Measurements from ENCODE around the gene CCR1. TPM values are rescaled to one million over a fixed set of nuclear protein-coding genes. Genes with fewer than 3 reads are reported as not detected.

The CCR1 gene
- total and polyA plus RNA-seq, 9 donors, result 2.1 to 4.8 (median 3.4) TPM

GRCh38 chr3:46200790-46201189 lies 7.3 kb downstream of the CCR1 start:
- Histone ChIP-seq H3K4me1 (ENCODE audit: control insufficient read depth, insufficient read depth, low read length) (no peaks in the 10 kb centered on the region), H3K9me3 (replicated peaks; ENCODE audit: control insufficient read depth, low read depth, low read length) (no peaks in the 10 kb centered on the region), H3K27ac (ENCODE audit: low read length) (no peak overlapping the region), H3K4me3 (ENCODE audit: low read length) (no peak overlapping the region), H3K36me3 (ENCODE audit: control insufficient read depth, insufficient read depth, low read length) (no peaks in the 10 kb centered on the region), H3K27me3 (ENCODE audit: control insufficient read depth, insufficient read depth, low read length) (no peaks in the 10 kb centered on the region)
- no CpG with 5 or more reads among the region's 1 CpG for WGBS (ENCODE audit: insufficient coverage)
- no peak for DNase-seq

DNA sequence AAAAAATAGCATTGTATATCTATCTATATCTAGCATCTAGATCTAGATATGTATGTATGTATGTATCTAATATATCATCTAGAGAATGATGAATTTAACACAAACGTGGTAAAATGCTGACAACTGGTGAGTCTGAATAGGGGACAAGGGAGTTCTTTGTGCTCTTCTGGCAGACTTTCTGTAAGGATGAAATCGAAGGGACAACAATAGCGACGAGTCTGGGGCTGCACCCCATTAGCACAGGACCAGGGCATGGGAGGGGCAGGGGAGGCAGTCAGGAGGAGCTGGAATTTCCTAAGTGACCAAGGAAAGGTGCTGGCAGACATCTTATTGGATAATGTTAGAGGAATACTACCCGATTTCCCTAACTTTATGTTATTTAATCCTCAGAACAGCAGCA lies 7.9 kb downstream of the CCR1 start:
- no peak overlapping the region for H3K27ac ChIP-seq (ENCODE audit: low read length)
- no peaks in the 10 kb centered on the region for H3K9me3 ChIP-seq (replicated peaks; ENCODE audit: control insufficient read depth, low read depth, low read length)
- H3K4me3 ChIP-seq (ENCODE audit: low read length), result no peak overlapping the region
- no peaks in the 10 kb centered on the region for H3K4me1 ChIP-seq (ENCODE audit: control insufficient read depth, insufficient read depth, low read length)
- no peaks in the 10 kb centered on the region for H3K27me3 ChIP-seq (ENCODE audit: control insufficient read depth, insufficient read depth, low read length)
- WGBS (ENCODE audit: insufficient coverage), result 51% methylated on average over 4 of the region's 5 CpGs
- DNase-seq, result no peak
- H3K36me3 ChIP-seq (ENCODE audit: control insufficient read depth, insufficient read depth, low read length), result no peaks in the 10 kb centered on the region

- Histone ChIP-seq H3K9me3 (replicated peaks; ENCODE audit: control insufficient read depth, low read depth, low read length) (peaks cover 9% of the 10 kb centered on the region), H3K36me3 (ENCODE audit: control insufficient read depth, insufficient read depth, low read length) (no peaks in the 10 kb centered on the region), H3K4me3 (ENCODE audit: low read length) (no peak overlapping the region), H3K27ac (ENCODE audit: low read length) (no peak overlapping the region), H3K27me3 (ENCODE audit: control insufficient read depth, insufficient read depth, low read length) (no peaks in the 10 kb centered on the region), H3K4me1 (ENCODE audit: control insufficient read depth, insufficient read depth, low read length) (no peaks in the 10 kb centered on the region)
- no peak for DNase-seq
- 53% methylated on average over 2 of the region's 7 CpGs for WGBS (ENCODE audit: insufficient coverage)
Observed at GRCh38 chr3:46196261-46196957, 11.7 kb downstream of the CCR1 start.

GRCh38 chr3:46194868-46195553 lies 13.1 kb downstream of the CCR1 start:
- H3K9me3 ChIP-seq (replicated peaks; ENCODE audit: control insufficient read depth, low read depth, low read length), result peaks cover 9% of the 10 kb centered on the region
- no peak overlapping the region for H3K27ac ChIP-seq (ENCODE audit: low read length)
- no peak for DNase-seq
- peaks cover 2% of the 10 kb centered on the region for H3K27me3 ChIP-seq (ENCODE audit: control insufficient read depth, insufficient read depth, low read length)
- H3K4me3 ChIP-seq (ENCODE audit: low read length), result no peak overlapping the region
- no peaks in the 10 kb centered on the region for H3K4me1 ChIP-seq (ENCODE audit: control insufficient read depth, insufficient read depth, low read length)
- no peaks in the 10 kb centered on the region for H3K36me3 ChIP-seq (ENCODE audit: control insufficient read depth, insufficient read depth, low read length)
- 100% methylated on average over 1 of the region's 4 CpGs for WGBS (ENCODE audit: insufficient coverage)

DNA sequence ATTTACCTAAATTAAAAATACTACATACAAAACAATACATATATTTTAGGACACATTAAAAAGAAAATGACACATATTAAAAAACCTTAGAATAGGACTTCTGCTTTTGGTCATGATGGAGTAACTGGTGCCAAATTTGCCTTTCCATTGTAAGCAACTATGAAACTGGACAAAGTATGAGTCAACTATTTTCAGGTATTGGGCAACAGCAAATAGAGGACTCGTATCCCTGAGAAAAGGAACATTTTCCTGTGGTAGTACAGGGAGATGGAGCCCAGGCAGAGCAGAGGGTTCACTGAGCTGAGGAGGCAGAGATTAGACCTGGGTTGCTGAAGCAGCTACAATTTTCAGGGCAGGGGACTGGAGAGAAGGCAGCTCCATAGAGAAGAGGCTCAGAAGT lies 14.7 kb downstream of the CCR1 start:
- WGBS (ENCODE audit: insufficient coverage), result 77% methylated on average over 1 of the region's 1 CpG
- Histone ChIP-seq H3K27ac (ENCODE audit: low read length) (no peak overlapping the region), H3K27me3 (ENCODE audit: control insufficient read depth, insufficient read depth, low read length) (peaks cover 2% of the 10 kb centered on the region), H3K9me3 (replicated peaks; ENCODE audit: control insufficient read depth, low read depth, low read length) (peaks cover 9% of the 10 kb centered on the region), H3K4me1 (ENCODE audit: control insufficient read depth, insufficient read depth, low read length) (no peaks in the 10 kb centered on the region), H3K36me3 (ENCODE audit: control insufficient read depth, insufficient read depth, low read length) (no peaks in the 10 kb centered on the region), H3K4me3 (ENCODE audit: low read length) (no peak overlapping the region)
- peak; percentile 40 for DNase-seq

DNA sequence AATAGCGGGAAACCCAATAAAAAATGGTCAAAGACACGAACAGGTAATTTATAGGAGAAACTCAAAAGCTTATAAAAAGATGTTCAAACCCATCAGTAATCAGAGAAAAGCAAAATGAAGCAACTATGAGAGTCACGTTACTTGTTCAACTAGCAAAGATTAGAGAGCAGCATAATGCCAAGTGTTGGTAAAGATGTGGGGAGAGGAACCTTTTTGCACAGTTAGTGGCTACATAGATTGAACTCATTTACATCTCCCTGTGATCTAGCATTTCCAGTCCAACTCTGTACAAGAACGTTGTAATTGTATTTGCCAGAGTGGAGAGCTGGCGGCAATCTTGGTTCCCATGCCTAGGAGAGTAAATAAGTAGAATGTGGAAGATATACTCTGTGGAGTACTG lies 15.2 kb downstream of the CCR1 start:
- 100% methylated on average over 1 of the region's 5 CpGs for WGBS (ENCODE audit: insufficient coverage)
- no peaks in the 10 kb centered on the region for H3K4me1 ChIP-seq (ENCODE audit: control insufficient read depth, insufficient read depth, low read length)
- DNase-seq, result no peak
- no peak overlapping the region for H3K27ac ChIP-seq (ENCODE audit: low read length)
- H3K9me3 ChIP-seq (replicated peaks; ENCODE audit: control insufficient read depth, low read depth, low read length), result peaks cover 9% of the 10 kb centered on the region
- H3K27me3 ChIP-seq (ENCODE audit: control insufficient read depth, insufficient read depth, low read length), result peaks cover 2% of the 10 kb centered on the region
- no peak overlapping the region for H3K4me3 ChIP-seq (ENCODE audit: low read length)
- H3K36me3 ChIP-seq (ENCODE audit: control insufficient read depth, insufficient read depth, low read length), result no peaks in the 10 kb centered on the region

DNA sequence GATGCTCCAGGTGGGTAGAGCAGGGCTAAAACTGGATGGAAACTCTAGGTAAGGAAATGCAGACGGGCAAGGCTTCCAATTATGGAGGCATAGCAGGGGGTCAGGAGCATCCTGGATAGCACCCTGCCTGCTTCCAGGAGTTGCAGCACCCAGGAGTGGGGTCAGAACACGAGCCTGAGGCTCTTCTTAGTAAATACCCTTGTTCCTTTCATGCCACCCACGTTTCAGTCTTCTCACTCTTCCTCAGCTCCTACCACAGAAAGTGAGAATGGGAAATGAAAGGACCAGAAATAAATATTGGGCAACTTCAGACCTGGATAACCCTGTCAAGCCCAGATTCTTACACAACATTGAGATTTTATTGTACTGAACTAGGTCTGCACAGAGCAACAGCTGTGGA lies 16.4 kb downstream of the CCR1 start:
- 40% methylated on average over 1 of the region's 3 CpGs for WGBS (ENCODE audit: insufficient coverage)
- H3K4me3 ChIP-seq (ENCODE audit: low read length), result no peak overlapping the region
- DNase-seq, result peak; percentile 53

GRCh38 chr3:46188708-46189107 lies 19.4 kb downstream of the CCR1 start:
- Histone ChIP-seq H3K27me3 (ENCODE audit: control insufficient read depth, insufficient read depth, low read length) (peaks cover 2% of the 10 kb centered on the region), H3K9me3 (replicated peaks; ENCODE audit: control insufficient read depth, low read depth, low read length) (peaks cover 2% of the 10 kb centered on the region), H3K36me3 (ENCODE audit: control insufficient read depth, insufficient read depth, low read length) (no peaks in the 10 kb centered on the region), H3K27ac (ENCODE audit: low read length) (no peak overlapping the region), H3K4me3 (ENCODE audit: low read length) (no peak overlapping the region), H3K4me1 (ENCODE audit: control insufficient read depth, insufficient read depth, low read length) (no peaks in the 10 kb centered on the region)
- 90% methylated on average over 9 of the region's 10 CpGs for WGBS (ENCODE audit: insufficient coverage)
- no peak for DNase-seq

More for the DNA sequence above, 16.4 kb downstream of the CCR1 start:
- no peaks in the 10 kb centered on the region for H3K36me3 ChIP-seq (ENCODE audit: control insufficient read depth, insufficient read depth, low read length)
- no peak overlapping the region for H3K27ac ChIP-seq (ENCODE audit: low read length)
- peaks cover 9% of the 10 kb centered on the region for H3K9me3 ChIP-seq (replicated peaks; ENCODE audit: control insufficient read depth, low read depth, low read length)
- H3K27me3 ChIP-seq (ENCODE audit: control insufficient read depth, insufficient read depth, low read length), result peaks cover 2% of the 10 kb centered on the region
- H3K4me1 ChIP-seq (ENCODE audit: control insufficient read depth, insufficient read depth, low read length), result no peaks in the 10 kb centered on the region

- DNase-seq, result no peak
- H3K4me3 ChIP-seq (ENCODE audit: low read length), result no peak overlapping the region
- no peaks in the 10 kb centered on the region for H3K4me1 ChIP-seq (ENCODE audit: control insufficient read depth, insufficient read depth, low read length)
- H3K27me3 ChIP-seq (ENCODE audit: control insufficient read depth, insufficient read depth, low read length), result peaks cover 2% of the 10 kb centered on the region
- H3K27ac ChIP-seq (ENCODE audit: low read length), result no peak overlapping the region
- whole genome bisulfite sequencing (ENCODE audit: insufficient coverage), result 43% methylated on average over 2 of the region's 2 CpGs
- no peaks in the 10 kb centered on the region for H3K36me3 ChIP-seq (ENCODE audit: control insufficient read depth, insufficient read depth, low read length)
- H3K9me3 ChIP-seq (replicated peaks; ENCODE audit: control insufficient read depth, low read depth, low read length), result no peaks in the 10 kb centered on the region
Observed at GRCh38 chr3:46187876-46188275, 20.2 kb downstream of the CCR1 start.

DNA sequence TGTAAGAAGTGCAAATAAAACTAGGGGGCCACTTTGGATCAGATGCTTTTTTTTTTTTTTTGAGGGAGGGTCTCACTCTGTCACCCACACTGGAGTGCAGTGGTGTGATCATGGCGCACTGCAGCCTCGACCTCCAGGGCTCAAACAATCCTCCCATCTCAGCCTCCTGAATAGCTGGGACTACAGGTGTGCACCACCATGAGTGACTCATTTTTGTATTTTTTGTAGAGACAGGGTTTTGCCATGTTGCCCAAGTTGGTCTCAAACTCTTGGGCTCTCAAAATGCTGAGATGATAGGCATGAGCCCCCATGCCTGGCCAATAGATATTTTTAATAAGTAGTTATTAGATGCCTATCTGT lies 20.8 kb downstream of the CCR1 start:
- H3K27ac ChIP-seq (ENCODE audit: low read length), result no peak overlapping the region
- DNase-seq, result no peak
- H3K4me1 ChIP-seq (ENCODE audit: control insufficient read depth, insufficient read depth, low read length), result no peaks in the 10 kb centered on the region
- WGBS (ENCODE audit: insufficient coverage), result no CpG with 5 or more reads among the region's 2 CpGs
- H3K36me3 ChIP-seq (ENCODE audit: control insufficient read depth, insufficient read depth, low read length), result no peaks in the 10 kb centered on the region
- H3K9me3 ChIP-seq (replicated peaks; ENCODE audit: control insufficient read depth, low read depth, low read length), result no peaks in the 10 kb centered on the region
- peaks cover 2% of the 10 kb centered on the region for H3K27me3 ChIP-seq (ENCODE audit: control insufficient read depth, insufficient read depth, low read length)
- H3K4me3 ChIP-seq (ENCODE audit: low read length), result no peak overlapping the region

All from muscle of leg (tissue), 11 donors.